ENCODE measurements around the gene TNFRSF1A. TPM values are rescaled to one million over a fixed set of nuclear protein-coding genes. Genes with fewer than 3 reads are reported as not detected.

TNFRSF1A gene
- total and polyA plus RNA-seq, 4 donors = 36.9 to 144 (median 88.4) TPM

DNA sequence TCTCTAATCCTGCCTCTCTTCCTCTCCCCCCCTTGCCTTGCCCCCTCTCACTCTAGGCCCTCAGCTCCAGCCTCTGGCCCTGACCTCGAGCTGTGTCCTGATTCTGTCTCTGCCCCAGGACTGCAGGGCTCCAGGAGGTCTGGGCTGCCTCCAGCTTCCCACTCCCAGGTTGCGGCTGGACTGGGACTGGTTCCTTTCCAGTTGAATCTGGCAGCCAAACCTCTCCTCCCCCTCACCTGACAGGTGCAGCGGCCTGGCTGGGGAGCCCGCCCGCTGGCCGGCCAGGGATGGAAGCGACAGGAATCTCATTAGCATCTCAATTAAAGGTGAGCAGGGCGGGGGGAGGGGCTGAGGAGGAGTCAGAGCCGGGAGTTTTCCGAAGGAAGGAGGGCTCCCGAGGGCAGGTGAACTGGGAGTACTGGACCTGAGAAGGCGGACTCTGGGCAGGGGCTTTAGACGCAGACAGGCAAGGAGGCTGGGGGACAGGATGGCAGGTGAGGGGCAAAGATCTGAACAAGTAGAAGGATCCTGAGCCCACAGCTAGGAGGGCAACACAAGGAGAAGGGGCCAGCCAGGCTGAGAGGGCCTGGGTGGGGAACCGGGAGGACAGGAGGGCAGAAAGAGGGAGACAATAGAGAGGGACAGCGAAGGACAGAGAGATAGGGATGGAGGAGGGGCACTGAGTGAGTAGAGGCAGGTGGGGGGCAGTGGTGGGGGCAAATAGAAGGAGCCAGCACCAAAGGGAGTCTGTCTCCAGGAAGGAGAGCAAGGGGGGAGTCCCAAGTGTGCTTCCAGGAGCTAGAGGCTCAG is 33.6 kb upstream of the TNFRSF1A start, which contains the start of gene SCNN1A:
TSS of gene SCNN1A (minus strand) at position 295 of the 810 bp plus-strand sequence. CDS start 780 bp downstream, outside the sequence.
- DNase-seq (ENCODE audit: low spot score) = no peak
- 76% methylated on average over 15 of the region's 15 CpGs for whole genome bisulfite sequencing
- Histone ChIP-seq H3K4me3 (ENCODE audit: low read depth in 1 of 3, low read length in 3 of 3) (no peak within 1 kb of the TSS), H3K4me1 (ENCODE audit: control insufficient read depth in 4 of 4, insufficient read depth in 4 of 4, low read length in 3 of 4) (peaks cover 5 to 20% (median 13%) of the 10 kb centered on the region in 4 donors), H3K9me3 (ENCODE audit: control insufficient read depth in 4 of 4, low read length in 3 of 4) (no peaks in the 10 kb centered on the region), H3K27ac (ENCODE audit: low read depth in 1 of 2, low read length in 2 of 2) (peak within 1 kb of the TSS in 1 of 2 donors; percentile 61), H3K9ac (ENCODE audit: low read depth in 1 of 2, low read length in 2 of 2) (no peak within 1 kb of the TSS), H3K36me3 (ENCODE audit: control insufficient read depth in 4 of 4, insufficient read depth in 3 of 4, low read depth in 1 of 4, low read length in 3 of 4) (no peaks in the 10 kb centered on the region), H3K27me3 (ENCODE audit: control insufficient read depth in 4 of 4, insufficient read depth in 4 of 4, low read length in 3 of 4) (no peaks in the 10 kb centered on the region)
- TF ChIP-seq, protein P1, sequence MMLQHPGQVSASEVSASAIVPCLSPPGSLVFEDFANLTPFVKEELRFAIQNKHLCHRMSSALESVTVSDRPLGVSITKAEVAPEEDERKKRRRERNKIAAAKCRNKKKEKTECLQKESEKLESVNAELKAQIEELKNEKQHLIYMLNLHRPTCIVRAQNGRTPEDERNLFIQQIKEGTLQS (IDR thresholded peaks at IDR 0.05) = no peak
- TF ChIP-seq SP1 (IDR thresholded peaks at IDR 0.05) = no peak
- no peak for TF ChIP-seq JUND (IDR thresholded peaks at IDR 0.05)
- TF ChIP-seq HNF4G (IDR thresholded peaks at IDR 0.05) = no peak
- TF ChIP-seq, protein P2, sequence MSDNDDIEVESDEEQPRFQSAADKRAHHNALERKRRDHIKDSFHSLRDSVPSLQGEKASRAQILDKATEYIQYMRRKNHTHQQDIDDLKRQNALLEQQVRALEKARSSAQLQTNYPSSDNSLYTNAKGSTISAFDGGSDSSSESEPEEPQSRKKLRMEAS (IDR thresholded peaks at IDR 0.05) = no peak
- TF ChIP-seq, protein P3, sequence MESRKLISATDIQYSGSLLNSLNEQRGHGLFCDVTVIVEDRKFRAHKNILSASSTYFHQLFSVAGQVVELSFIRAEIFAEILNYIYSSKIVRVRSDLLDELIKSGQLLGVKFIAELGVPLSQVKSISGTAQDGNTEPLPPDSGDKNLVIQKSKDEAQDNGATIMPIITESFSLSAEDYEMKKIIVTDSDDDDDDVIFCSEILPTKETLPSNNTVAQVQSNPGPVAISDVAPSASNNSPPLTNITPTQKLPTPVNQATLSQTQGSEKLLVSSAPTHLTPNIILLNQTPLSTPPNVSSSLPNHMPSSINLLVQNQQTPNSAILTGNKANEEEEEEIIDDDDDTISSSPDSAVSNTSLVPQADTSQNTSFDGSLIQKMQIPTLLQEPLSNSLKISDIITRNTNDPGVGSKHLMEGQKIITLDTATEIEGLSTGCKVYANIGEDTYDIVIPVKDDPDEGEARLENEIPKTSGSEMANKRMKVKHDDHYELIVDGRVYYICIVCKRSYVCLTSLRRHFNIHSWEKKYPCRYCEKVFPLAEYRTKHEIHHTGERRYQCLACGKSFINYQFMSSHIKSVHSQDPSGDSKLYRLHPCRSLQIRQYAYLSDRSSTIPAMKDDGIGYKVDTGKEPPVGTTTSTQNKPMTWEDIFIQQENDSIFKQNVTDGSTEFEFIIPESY (IDR thresholded peaks at IDR 0.05) = no peak
- TF ChIP-seq YY1 (IDR thresholded peaks at IDR 0.05) = no peak
- no peak for TF ChIP-seq FOXA1 (IDR thresholded peaks at IDR 0.05)
- TF ChIP-seq, protein P4, sequence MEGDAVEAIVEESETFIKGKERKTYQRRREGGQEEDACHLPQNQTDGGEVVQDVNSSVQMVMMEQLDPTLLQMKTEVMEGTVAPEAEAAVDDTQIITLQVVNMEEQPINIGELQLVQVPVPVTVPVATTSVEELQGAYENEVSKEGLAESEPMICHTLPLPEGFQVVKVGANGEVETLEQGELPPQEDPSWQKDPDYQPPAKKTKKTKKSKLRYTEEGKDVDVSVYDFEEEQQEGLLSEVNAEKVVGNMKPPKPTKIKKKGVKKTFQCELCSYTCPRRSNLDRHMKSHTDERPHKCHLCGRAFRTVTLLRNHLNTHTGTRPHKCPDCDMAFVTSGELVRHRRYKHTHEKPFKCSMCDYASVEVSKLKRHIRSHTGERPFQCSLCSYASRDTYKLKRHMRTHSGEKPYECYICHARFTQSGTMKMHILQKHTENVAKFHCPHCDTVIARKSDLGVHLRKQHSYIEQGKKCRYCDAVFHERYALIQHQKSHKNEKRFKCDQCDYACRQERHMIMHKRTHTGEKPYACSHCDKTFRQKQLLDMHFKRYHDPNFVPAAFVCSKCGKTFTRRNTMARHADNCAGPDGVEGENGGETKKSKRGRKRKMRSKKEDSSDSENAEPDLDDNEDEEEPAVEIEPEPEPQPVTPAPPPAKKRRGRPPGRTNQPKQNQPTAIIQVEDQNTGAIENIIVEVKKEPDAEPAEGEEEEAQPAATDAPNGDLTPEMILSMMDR (IDR thresholded peaks at IDR 0.05; ENCODE audit: low read depth, low read length, missing input control) = no peak

DNA sequence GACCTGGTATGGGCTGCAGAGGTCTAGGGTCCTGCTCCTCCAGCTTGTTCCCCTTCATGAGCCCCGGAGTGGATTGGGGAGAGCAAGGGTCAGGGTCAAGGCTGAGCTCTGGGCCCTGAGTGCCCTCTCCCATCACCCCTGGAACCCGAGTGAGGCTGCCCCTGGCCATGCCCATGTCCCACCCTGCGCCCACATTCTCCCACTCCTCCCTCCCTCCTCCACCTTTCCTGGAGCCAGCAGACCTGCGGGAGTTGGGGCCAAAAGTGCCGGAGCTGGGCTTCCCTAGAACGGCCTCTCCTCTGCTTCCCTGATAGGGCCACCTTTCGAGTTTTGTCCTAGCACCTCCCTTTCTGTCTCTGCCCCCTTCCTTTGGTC is 32.9 kb upstream of the TNFRSF1A start:
- Histone ChIP-seq H3K27me3 (ENCODE audit: control insufficient read depth in 4 of 4, insufficient read depth in 4 of 4, low read length in 3 of 4) (no peaks in the 10 kb centered on the region), H3K9me3 (ENCODE audit: control insufficient read depth in 4 of 4, low read length in 3 of 4) (no peaks in the 10 kb centered on the region), H3K9ac (ENCODE audit: low read depth in 1 of 2, low read length in 2 of 2) (no peak overlapping the region), H3K4me3 (ENCODE audit: low read depth in 1 of 3, low read length in 3 of 3) (no peak overlapping the region), H3K36me3 (ENCODE audit: control insufficient read depth in 4 of 4, insufficient read depth in 3 of 4, low read depth in 1 of 4, low read length in 3 of 4) (no peaks in the 10 kb centered on the region), H3K4me1 (ENCODE audit: control insufficient read depth in 4 of 4, insufficient read depth in 4 of 4, low read length in 3 of 4) (peaks cover 5 to 20% (median 13%) of the 10 kb centered on the region in 4 donors), H3K27ac (ENCODE audit: low read depth in 1 of 2, low read length in 2 of 2) (peak overlapping the region in 1 of 2 donors; percentile 61)
- TF ChIP-seq FOXA1 (IDR thresholded peaks at IDR 0.05) = no peak
- TF ChIP-seq, protein P3 (IDR thresholded peaks at IDR 0.05) = no peak
- TF ChIP-seq, protein P5, sequence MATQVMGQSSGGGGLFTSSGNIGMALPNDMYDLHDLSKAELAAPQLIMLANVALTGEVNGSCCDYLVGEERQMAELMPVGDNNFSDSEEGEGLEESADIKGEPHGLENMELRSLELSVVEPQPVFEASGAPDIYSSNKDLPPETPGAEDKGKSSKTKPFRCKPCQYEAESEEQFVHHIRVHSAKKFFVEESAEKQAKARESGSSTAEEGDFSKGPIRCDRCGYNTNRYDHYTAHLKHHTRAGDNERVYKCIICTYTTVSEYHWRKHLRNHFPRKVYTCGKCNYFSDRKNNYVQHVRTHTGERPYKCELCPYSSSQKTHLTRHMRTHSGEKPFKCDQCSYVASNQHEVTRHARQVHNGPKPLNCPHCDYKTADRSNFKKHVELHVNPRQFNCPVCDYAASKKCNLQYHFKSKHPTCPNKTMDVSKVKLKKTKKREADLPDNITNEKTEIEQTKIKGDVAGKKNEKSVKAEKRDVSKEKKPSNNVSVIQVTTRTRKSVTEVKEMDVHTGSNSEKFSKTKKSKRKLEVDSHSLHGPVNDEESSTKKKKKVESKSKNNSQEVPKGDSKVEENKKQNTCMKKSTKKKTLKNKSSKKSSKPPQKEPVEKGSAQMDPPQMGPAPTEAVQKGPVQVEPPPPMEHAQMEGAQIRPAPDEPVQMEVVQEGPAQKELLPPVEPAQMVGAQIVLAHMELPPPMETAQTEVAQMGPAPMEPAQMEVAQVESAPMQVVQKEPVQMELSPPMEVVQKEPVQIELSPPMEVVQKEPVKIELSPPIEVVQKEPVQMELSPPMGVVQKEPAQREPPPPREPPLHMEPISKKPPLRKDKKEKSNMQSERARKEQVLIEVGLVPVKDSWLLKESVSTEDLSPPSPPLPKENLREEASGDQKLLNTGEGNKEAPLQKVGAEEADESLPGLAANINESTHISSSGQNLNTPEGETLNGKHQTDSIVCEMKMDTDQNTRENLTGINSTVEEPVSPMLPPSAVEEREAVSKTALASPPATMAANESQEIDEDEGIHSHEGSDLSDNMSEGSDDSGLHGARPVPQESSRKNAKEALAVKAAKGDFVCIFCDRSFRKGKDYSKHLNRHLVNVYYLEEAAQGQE (IDR thresholded peaks at IDR 0.05) = no peak
- no peak for TF ChIP-seq RAD21 (IDR thresholded peaks at IDR 0.05)
- TF ChIP-seq, protein P4 (IDR thresholded peaks at IDR 0.05; ENCODE audit: low read depth, low read length, missing input control) = no peak
- no peak for TF ChIP-seq GABPA (IDR thresholded peaks at IDR 0.05 in 1 of 2, conservative IDR thresholded peaks at IDR 0.05 in 1 of 2)
- TF ChIP-seq EGR1 (IDR thresholded peaks at IDR 0.05; ENCODE audit: low read depth in 2 of 2) = no peak
- no peak for TF ChIP-seq TAF1 (conservative IDR thresholded peaks at IDR 0.05)
- WGBS = 72% methylated on average over 7 of the region's 7 CpGs
- DNase-seq (ENCODE audit: low spot score) = no peak

Data from liver (tissue), 9 donors.